Astrocyte of the spinal cord (primary cell): ENCODE results near the gene ESYT2.

Experiments
- DNase-seq: peaks from one replicate; pipeline ENCODE4 v3.0.0; 2011; ENCODE audit warnings: low read depth, low spot score
- H3K4me3 ChIP-seq: 2 replicates; pipeline ENCODE4 v1.5.1; 2011; ENCODE audit warnings: low read depth, mild to moderate bottlenecking, low read length, moderate library complexity
- CTCF ChIP-seq: IDR thresholded peaks from 2 replicates; pipeline ENCODE4 v1.5.1; 2012; ENCODE audit warnings: low read depth, mild to moderate bottlenecking, low read length, inconsistent platforms
- in situ Hi-C: cut with HindIII; loops from 2 replicates; pipeline ENCODE4 v1.10.0; 2017; ENCODE audit warnings: low sequenced_read_pairs

The ESYT2 gene

GRCh38 chr7:158727690-158728089 lies 101.6 kb downstream of the ESYT2 start:
- no peak overlapping the region for H3K4me3 ChIP-seq
- in situ Hi-C loops: no loop called here
- no peak for TF ChIP-seq CTCF
- no peak for DNase-seq

- DNase-seq: no peak
- H3K4me3 ChIP-seq: no peak overlapping the region
- no peak for TF ChIP-seq CTCF
- in situ Hi-C loops: no loop called here
These were observed 103.0 kb downstream of the ESYT2 start for GRCh38 chr7:158726277-158726807.

GRCh38 chr7:158725506-158725800 lies 103.9 kb downstream of the ESYT2 start:
- TF ChIP-seq CTCF: no peak
- DNase-seq: no peak
- in situ Hi-C loops: no loop called here
- no peak overlapping the region for H3K4me3 ChIP-seq

GRCh38 chr7:158724658-158725505 lies 104.4 kb downstream of the ESYT2 start:
- in situ Hi-C loops: no loop called here
- no peak for DNase-seq
- no peak for TF ChIP-seq CTCF
- H3K4me3 ChIP-seq: no peak overlapping the region

- in situ Hi-C loops: no loop called here
- no peak for TF ChIP-seq CTCF
- H3K4me3 ChIP-seq: no peak overlapping the region
- no peak for DNase-seq
These were observed 105.5 kb downstream of the ESYT2 start for GRCh38 chr7:158723714-158724385.

- H3K4me3 ChIP-seq: no peak overlapping the region
- DNase-seq: no peak
- in situ Hi-C loops: no loop called here
- no peak for TF ChIP-seq CTCF
These were observed 106.0 kb downstream of the ESYT2 start for GRCh38 chr7:158723266-158723665.
